HCT116 (cell line): ENCODE results near the gene TACC3.

ENCODE experiments used
- EZH2 ChIP-seq: fragments of 200-600 bp; sonication (generic); IDR thresholded peaks from 2 replicates; pipeline ENCODE4 v1.6.1; 2017; ENCODE audit warnings: antibody characterized with exemption, mixed run types
- EZH2phosphoT487 ChIP-seq: fragments of 200-600 bp; IDR thresholded peaks from 2 replicates; pipeline ENCODE4 v1.6.1; 2018; ENCODE audit warnings: antibody characterized with exemption, borderline replicate concordance
- FOSL1 ChIP-seq: IDR thresholded peaks from 2 replicates; pipeline ENCODE4 v1.6.1; 2012; ENCODE audit warnings: low read depth
- POLR2A ChIP-seq: IDR thresholded peaks from 2 replicates; pipeline ENCODE4 v1.7.0; 2011; ENCODE audit warnings: borderline replicate concordance; ENCODE audit not compliant: insufficient read depth, insufficient read length; ENCODE audit errors: extremely low read depth
- POLR2AphosphoS5 ChIP-seq: IDR thresholded peaks from 2 replicates; pipeline ENCODE4 v1.6.1; 2011; ENCODE audit warnings: mild to moderate bottlenecking, low read depth, low read length, moderate library complexity
- SP1 ChIP-seq: IDR thresholded peaks from 2 replicates; pipeline ENCODE4 v1.6.1; 2012; ENCODE audit warnings: low read depth
- TCF7L2 ChIP-seq: IDR thresholded peaks from 2 replicates; pipeline ENCODE4 v1.7.0; 2011; ENCODE audit warnings: borderline replicate concordance, inconsistent platforms; ENCODE audit not compliant: insufficient read depth, insufficient read length; ENCODE audit errors: extremely low read depth
- ZFX ChIP-seq: fragments of 450-650 bp; IDR thresholded peaks from 2 replicates; pipeline ENCODE4 v1.6.1; 2017
- TF ChIP-seq, protein P1 (sequence below), 3 experiments: fragments of 200-600 bp in 1 of 3; sonication (generic) in 1 of 3; IDR thresholded peaks in 2 of 3; conservative IDR thresholded peaks in 1 of 3; 2 replicates each; pipeline ENCODE4 v1.5.1; 2012 to 2017; ENCODE audit warnings: low read depth in 2 of 3, low read length in 2 of 3, antibody characterized with exemption in 1 of 3, borderline replicate concordance in 1 of 3, control low read depth in 1 of 3, mild to moderate bottlenecking in 1 of 3, mixed read lengths in 1 of 3, mixed run types in 1 of 3, moderate library complexity in 1 of 3; ENCODE audit not compliant: insufficient read depth in 1 of 3
- TF ChIP-seq, protein P2 (sequence below): IDR thresholded peaks from 2 replicates; pipeline ENCODE4 v1.6.1; 2012

DNA sequence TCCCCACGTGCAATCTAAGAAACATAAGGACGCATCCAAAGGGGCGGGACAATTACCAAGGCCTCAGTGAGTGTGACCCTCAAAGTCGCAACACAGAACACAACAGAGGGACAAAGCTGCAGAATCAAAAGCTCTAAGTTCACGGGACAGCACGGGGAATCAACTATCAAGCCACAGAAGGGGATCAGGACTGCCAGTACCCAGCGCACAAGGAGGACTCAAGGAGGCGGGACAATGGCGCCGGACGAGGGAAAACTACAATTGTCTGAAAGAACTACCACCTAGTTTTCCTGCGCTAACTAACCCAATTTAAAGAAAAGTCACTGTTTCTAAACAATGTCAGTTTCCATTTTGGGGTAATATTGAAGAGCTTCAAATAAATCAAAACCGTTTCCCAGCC lies 38.5 kb upstream of the TACC3 start:
- TF ChIP-seq ZFX (no peak), POLR2A (no peak), EZH2phosphoT487 (no peak), TCF7L2 (no peak), FOSL1 (no peak), SP1 (no peak), POLR2AphosphoS5 (no peak), EZH2 (no peak)
- TF ChIP-seq, protein P1, sequence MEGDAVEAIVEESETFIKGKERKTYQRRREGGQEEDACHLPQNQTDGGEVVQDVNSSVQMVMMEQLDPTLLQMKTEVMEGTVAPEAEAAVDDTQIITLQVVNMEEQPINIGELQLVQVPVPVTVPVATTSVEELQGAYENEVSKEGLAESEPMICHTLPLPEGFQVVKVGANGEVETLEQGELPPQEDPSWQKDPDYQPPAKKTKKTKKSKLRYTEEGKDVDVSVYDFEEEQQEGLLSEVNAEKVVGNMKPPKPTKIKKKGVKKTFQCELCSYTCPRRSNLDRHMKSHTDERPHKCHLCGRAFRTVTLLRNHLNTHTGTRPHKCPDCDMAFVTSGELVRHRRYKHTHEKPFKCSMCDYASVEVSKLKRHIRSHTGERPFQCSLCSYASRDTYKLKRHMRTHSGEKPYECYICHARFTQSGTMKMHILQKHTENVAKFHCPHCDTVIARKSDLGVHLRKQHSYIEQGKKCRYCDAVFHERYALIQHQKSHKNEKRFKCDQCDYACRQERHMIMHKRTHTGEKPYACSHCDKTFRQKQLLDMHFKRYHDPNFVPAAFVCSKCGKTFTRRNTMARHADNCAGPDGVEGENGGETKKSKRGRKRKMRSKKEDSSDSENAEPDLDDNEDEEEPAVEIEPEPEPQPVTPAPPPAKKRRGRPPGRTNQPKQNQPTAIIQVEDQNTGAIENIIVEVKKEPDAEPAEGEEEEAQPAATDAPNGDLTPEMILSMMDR (IDR thresholded peaks at IDR 0.05 in 2 of 3, conservative IDR thresholded peaks at IDR 0.05 in 1 of 3; ENCODE audit: borderline replicate concordance in 1 of 3, insufficient read depth in 1 of 3, low read depth in 2 of 3, low read length in 2 of 3): no peak
- TF ChIP-seq, protein P2, sequence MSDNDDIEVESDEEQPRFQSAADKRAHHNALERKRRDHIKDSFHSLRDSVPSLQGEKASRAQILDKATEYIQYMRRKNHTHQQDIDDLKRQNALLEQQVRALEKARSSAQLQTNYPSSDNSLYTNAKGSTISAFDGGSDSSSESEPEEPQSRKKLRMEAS: no peak
